Activated CD4-positive, alpha-beta T cell treated with anti-CD3 and anti-CD28 coated beads for 48 hours (primary cell): ENCODE measurements around the gene ZNF107.

Source experiments
- DNase-seq: peaks from one replicate; pipeline ENCODE4 v3.0.0-alpha.2; 2020

The ZNF107 gene

DNA sequence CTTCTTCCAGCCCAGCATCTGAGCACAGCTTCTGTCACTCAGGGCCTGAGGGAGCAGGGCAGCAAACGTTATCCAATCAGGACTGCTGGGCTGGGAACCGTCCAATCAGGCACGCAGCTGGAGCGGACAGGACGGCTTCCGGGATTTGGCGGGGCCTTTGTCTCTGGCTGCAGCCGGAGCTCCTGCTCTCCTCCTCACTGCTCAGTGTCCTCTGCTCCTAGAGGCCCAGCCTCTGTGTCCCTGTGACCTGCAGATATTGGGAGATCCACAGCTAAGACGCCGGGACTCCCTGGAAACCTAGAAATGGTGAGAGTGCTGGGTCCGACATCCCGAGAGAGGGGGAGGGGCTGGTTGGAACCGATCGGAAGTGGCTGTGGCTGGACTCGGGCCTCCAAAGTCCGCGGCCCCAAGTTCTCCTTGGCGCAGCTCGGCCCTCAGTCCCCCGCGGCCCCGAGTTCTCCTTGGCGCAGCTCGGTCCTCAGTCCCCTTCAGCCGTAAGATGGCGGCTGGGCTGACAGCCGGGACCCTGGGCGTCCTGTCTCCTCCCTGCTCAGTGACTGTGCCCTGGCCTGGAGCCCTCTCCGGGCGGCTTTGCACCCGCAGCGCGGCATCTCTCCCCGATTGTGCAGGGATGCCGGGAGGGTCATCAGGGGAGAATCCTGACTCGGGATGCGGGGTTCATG lies at the start of gene ZNF107:
ZNF107 (plus strand) TSS at position 154 of the 683 bp plus-strand sequence; CDS start at position 304, 150 bp downstream.
- DNase-seq: peak; percentile 88

DNA sequence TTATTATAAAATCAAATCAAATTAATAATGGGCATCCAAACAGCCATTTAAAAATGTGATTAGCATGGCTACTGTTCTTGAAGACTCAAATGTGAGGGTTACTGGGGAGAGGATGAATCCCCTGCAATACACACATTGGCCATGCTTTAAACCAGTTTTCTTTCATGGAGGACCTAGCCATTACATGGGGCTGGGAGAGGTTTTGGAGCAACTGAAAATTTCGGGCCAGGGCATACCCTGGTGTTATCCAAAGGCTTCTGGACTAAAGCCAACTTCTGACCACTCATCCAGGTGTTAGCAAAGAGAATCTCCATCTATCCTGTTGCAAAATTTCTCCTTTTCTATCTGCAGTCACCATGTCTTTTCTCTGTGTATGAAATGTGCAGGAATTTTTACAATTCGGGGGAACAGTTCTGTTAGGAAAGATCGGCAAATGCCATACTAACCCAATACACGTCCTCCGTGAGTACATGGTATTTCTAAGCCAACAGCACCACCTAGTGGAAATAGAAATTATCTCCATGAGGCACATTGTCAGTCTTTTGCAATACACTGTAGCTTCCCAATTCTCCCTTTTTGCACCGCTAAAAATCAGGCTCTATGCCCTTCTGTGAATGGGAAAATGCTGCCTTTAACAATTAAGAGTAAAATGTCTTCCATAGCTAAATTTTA lies 47.0 kb upstream of the ZNF107 start:
- DNase-seq: peak; percentile 8

DNA sequence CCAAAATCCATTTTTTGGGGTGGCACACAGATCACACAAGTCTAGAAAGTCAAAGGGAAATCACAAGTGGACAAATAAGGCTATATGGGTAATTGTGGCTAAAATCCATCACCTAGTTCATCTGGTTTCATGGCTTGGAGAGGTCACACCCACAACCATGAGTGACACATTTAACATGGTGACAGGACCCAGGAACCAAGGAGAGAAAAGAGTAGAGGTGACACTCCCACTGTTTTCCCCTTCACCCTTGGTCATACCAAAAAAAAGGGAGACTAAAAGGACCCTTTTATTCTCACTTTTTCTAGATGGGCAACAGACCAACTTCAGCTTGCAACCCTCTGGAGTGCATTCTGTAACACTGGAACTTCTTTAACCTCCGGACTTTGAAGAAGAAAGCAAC lies 46.2 kb upstream of the ZNF107 start:
- DNase-seq: no peak

- DNase-seq: no peak
These were observed 44.3 kb upstream of the ZNF107 start for GRCh38 chr7:64621656-64622055.

DNA sequence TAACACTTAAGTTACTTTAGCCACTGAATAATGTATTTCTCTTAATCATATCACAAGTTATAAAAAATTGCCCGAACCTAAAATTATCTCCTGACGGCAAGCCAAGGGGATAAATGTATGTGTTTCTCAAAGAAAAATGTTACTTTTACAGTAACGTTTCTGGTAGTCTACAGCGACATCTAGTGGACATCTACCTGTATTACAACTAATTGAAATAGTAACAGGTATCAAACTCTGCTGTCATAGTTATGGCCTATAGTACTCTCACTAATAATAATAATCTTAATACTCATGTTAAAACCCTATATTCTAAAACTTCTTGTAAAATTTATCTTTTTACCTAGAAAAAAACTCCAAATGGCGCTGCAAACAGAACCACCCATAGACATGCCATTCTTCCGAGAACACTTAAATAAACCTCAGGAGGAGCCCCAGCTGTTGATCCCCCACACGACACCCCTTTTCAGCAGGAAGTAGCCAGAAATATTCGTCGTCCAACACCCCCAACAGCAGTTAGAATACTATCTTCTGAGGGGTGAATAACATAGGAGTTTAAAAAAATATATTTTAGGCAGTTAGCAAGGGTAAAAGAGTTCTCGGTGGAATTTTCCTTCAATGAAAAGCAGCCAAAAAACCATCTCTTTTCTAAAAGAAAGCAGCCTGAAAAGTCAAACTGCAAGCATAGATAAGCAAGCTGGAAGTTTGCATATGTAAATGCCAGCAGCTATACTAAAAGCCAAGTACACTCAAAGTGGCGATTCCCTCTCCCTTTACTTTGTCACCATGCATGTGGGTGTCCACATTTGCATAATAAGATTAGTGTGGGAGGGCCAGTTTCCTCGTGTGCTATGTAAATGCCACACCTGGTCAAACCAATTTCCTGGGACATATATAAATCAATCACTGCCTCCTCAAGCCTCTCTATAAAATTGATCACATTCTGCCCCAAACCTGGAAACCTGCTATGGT lies 40.5 kb upstream of the ZNF107 start:
- no peak for DNase-seq

DNA sequence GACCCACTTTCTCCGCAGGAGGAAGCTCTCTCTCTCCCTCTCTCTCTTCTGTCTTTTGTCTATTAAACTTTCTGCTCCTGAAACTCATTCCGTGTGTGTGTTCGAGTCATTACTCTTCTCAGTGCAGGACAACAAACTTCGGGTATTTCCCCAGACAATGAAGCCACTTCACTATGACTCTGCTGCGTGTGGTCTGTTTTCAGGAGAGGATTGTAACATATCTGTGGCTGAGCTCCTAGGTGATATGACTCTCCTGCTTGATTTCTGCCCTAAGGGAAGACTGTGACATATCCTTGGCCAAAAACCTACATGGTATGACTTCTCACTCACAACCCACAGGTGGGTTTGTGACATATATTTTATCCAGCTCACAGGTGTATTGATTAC lies 39.9 kb upstream of the ZNF107 start:
- DNase-seq: no peak

GRCh38 chr7:64626557-64626956 lies 39.4 kb upstream of the ZNF107 start:
- no peak for DNase-seq

DNA sequence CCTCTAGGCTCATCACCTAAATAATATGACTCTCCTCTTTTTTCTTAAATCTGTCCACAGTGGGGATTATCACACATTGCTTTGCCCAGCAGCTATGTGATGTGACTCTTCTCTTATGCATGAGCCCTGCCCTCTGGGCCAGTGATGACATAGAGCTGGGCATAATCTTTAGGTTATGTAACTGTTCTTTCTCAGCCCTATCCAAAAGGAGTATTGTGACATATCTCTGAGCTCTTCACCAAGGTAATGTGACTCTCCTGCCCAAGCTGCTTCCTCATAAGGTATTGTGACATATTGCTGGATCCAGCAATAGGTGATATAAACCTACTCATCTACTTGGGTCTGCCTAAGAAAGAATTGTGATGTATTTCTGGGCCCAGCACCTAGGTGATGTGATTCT lies 37.7 kb upstream of the ZNF107 start:
- no peak for DNase-seq

DNA sequence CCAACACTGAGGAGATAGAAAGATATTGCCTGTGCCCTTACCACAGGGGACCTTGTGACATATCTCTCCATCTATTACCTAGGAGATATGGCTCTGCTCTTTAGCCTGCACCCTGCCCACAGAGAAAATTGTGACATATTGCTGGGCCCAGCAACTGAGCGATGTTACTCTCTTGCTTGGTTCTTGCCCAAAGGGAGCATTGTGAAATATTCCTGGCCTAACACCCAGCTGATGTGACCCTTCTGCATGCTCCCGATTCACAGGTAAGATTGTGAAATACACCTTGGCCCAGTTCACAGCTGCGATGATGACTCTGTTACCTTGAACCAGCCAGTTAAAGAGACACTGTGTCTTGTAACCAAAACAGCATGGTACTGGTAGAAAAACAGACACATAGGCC lies 37.2 kb upstream of the ZNF107 start:
- DNase-seq: no peak

DNA sequence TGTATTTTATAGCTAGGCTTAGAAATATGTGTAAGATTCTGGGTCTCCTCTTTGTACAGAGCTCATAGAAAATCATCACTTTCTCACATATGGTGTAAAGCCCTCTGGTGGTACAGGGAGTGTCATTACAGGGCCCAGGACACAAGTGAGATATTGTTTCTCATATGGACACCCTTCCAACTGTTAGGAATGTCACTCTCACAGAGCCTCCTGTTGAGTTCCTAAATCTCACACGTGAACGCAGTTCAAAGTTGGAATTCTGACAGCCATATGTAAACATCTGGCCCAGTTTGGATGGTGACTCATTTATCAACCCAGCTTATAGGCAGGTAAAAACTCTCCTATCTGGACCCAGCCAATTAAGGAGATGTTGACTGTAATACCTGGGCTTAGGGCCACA lies 35.4 kb upstream of the ZNF107 start:
- DNase-seq: peak; percentile 8

- no peak for DNase-seq
These were observed 33.9 kb upstream of the ZNF107 start for GRCh38 chr7:64632029-64632428.

DNA sequence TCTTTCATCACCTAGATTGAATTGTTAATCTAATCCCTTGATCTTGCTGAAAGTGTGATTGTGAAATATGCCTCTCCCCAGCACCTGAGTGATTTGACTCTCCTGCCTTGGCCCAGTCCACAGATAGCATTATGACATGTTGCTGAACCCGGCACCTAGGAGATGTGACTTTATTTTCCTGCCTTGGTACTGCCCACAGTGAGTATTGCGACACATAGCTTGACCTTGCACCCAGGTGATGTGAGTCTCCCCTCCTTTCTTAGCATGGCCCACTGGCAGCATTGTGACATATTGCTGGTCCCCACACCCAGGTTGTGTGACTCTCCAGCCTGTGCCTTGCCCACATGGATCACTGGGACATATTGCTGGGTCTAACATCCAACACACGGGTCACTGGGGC lies 32.5 kb upstream of the ZNF107 start:
- DNase-seq: no peak

DNA sequence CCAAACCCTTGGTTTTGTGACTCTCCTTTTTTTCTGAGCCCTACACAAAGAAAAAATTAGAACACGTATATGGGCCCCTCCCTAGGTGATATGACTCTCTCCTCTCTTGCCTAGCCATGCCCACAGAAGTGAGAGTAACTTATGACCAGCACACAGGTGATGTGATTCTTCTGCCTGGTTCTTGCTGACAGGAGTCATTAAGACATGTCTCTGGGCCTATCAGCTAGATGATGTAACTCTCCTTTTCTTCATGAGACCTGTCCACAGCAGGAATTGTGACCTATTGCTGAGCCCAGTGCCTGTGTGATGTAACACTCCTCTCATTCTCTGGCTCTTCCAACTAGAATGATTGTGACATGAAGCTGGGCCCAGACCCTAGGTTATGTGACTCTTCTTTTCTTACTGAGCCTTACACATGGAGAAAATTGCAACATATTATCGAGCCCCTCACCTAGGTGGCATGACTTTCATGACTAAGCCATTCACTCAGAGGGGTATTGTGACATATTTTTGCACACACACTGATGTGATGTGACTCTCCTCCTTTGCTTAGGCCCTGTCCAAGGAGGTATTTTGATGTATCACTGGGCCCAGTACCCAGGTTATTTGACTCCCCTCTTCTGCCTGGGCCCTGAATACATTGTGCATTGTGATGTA lies 31.4 kb upstream of the ZNF107 start:
- DNase-seq: no peak

DNA sequence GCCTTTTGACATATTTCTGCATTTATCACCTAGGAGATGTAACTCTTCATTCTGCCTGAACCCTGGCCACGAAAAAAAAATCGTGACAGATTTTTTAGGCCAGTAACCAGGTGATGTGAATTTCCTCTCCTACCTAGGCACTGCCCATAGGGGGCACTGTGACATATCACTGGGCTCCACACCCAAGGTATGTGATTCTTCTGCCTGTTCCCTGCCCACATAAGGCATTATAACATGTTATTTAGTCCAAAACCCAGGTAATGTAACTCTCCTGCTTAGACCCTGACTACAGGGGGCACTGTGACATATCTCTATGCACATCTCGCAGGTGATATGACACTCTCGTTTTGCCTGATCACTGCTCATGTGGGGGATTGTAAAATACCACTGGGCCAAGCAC lies 29.5 kb upstream of the ZNF107 start:
- DNase-seq: peak; percentile 33

GRCh38 chr7:64637521-64638445 lies 28.1 kb upstream of the ZNF107 start:
- no peak for DNase-seq

DNA sequence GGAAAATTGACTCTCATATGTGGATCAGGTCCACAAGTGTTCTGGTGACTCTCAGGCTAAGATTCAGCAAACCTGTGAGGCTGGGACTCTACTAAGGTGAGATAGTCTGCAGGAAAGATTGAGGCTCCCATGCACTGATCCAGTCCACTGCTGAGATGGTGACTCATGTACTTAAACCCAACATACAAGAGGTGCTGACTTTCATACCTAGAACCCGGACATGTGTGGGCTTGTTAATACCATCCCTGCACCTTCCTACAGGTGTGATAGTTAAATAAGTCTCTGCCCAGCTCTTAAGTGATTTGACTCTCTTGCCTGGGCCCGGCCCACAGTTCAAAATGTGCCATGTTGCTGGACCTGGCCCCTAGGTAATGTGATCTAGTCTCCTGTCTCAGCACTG lies 27.1 kb upstream of the ZNF107 start:
- no peak for DNase-seq

GRCh38 chr7:64639267-64640001 lies 26.5 kb upstream of the ZNF107 start:
- no peak for DNase-seq

GRCh38 chr7:64640504-64640903 lies 25.4 kb upstream of the ZNF107 start:
- DNase-seq: no peak

DNA sequence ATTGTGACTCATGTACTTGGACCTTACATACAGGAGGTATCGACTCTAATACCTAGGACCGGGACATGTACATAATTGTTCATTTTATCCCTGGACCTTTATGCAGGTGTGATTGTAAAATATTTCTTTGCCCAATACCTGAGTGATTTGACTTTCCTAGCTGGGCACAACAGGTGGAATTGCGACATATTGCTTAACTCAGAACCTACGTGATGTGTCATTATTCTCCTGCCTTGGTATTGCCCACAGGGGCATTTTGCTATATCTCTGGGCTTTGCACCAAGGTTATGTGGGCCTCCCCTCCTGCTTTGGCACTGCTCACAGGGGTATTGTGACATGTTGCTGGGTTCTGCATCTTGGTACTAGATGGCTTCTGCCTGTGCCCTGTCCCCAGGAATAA lies 23.9 kb upstream of the ZNF107 start:
- no peak for DNase-seq

GRCh38 chr7:64642875-64643274 lies 23.1 kb upstream of the ZNF107 start:
- no peak for DNase-seq

- DNase-seq: no peak
These were observed 22.4 kb upstream of the ZNF107 start for GRCh38 chr7:64643566-64643965.
